ENCODE measurements around the gene DEPDC7. TPM values are rescaled to one million over a fixed set of nuclear protein-coding genes. Genes with fewer than 3 reads are reported as not detected.
A peak's percentile ranks its signal among the peaks of the same experiment; 100 is the strongest.
"Not testable (repeated sequence)": the region's sequence is repeated elsewhere in the genome, so short reads cannot be mapped to it uniquely, and the experiment has no call there.

DEPDC7 gene
- 1 to 10 TPM; 1.2 to 2.4 TPM for total RNA-seq

DNA sequence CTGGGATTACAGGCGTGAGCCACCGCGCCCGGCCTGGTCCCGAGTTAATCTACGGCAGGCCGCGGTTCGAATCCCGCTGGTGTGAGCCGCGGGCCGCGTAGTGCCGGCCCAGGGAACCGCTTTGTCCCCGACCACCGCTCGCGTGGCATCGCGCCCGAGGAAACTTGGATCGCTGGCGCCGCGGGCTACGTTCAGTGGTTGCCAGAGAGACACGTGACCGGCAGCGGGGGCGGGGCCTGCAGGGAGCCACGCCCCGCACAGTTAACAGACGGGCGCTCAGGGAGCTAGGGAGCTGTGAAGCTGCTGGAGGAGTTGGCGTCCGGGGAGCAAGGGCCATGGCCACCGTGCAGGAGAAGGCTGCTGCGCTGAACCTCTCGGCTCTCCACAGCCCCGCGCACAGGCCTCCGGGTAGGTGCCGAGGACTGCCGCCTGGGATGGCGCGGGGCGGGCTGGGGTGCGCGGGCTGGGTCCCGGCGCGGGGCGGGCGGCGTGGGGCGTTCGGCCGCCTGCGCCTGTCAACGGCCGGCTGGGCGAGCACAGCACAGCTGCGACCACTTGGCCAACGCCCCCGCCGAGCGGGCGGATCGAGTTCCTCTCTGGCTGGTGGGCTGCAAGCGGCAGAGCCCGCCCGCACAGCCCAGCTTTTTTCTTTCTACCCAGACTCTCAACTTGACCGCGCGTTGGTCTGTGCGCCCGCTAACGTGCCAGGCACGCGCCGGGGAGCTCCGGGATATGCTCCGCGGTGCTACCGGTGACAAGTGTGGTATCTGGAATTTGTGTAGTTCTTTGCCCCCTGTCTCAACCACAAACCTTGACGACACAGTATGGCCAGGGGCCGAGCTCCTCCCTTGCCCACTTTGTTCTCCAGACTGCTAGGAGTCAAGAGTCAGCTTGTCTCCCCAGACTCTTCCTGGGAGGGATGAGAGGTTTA is at the start of gene DEPDC7:
TSS of gene DEPDC7 (plus strand) at position 258 of the 931 bp plus-strand sequence. CDS start at position 336, 78 bp downstream.
- H3K27ac Mint-ChIP-seq, result no peak within 1 kb of the TSS
- H3K4me3 Mint-ChIP-seq, result peak within 1 kb of the TSS; percentile 87 to 89
- peaks cover 29% of the 10 kb centered on the region for H3K4me1 Mint-ChIP-seq (ENCODE audit: low read depth)
- peaks cover 2 to 3% of the 10 kb centered on the region in 2 donors for H3K36me3 Mint-ChIP-seq (ENCODE audit: insufficient read depth in 2 of 2)
- peaks cover 54% of the 10 kb centered on the region for H3K27me3 Mint-ChIP-seq (ENCODE audit: low read depth)
- DNase-seq (peak; percentile 82 to 87), ATAC-seq (replicated peaks in 1 of 2) (peak; percentile 77 to 79)
- H3K9me3 Mint-ChIP-seq, result no peaks in the 10 kb centered on the region

DNA sequence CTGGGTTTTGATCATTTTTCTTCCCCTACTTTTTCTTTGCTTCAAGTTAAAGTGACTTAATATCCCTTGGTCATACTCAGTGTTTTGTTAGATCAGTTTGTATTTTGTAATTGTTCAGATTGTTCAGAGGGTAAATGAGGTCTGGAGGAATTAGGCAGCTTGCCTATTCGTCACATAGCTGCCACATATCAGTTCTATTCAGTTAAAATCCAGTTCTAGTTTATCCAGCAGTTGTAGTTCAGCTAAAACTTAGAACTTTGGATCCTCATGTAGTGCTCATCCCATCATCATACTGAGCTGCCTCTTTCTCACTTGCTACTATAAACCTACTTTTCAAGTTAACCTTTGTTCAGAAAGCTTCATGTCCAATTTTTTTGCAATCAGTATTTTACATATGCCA is 47.1 kb upstream of the DEPDC7 start:
- Mint-ChIP-seq H3K4me3 (no peak overlapping the region), H3K27ac (no peak overlapping the region), H3K4me1 (ENCODE audit: low read depth) (no peaks in the 10 kb centered on the region), H3K27me3 (ENCODE audit: low read depth) (no peaks in the 10 kb centered on the region), H3K9me3 (no peaks in the 10 kb centered on the region), H3K36me3 (ENCODE audit: insufficient read depth in 2 of 2) (peaks cover 0 to 6% of the 10 kb centered on the region in 2 donors)
- DNase-seq (no peak), ATAC-seq (replicated peaks in 1 of 2) (no peak)

DNA sequence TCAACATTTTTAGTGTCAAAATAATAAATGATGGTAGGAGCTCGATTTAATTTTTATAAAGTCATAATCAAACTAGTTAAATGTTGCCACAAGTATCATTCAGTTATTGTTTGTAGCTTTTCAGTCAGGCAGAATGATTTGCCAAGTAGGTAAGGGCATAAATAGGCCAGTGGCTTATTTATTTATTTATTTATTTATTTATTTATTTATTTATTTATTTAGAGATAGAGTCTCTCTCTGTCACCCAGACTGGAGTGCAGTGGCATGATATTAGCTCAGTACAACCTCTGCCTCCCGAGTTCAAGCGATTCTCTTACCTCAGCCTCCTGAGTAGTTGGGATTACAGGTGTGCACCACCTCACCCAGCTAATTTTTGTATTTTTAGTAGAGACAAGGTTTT is 43.4 kb upstream of the DEPDC7 start:
- not testable (repeated sequence) for H3K36me3 Mint-ChIP-seq (ENCODE audit: insufficient read depth in 2 of 2); DNase-seq; H3K4me1 Mint-ChIP-seq (ENCODE audit: low read depth); H3K9me3 Mint-ChIP-seq; H3K27me3 Mint-ChIP-seq (ENCODE audit: low read depth); ATAC-seq (replicated peaks in 1 of 2); H3K27ac Mint-ChIP-seq; H3K4me3 Mint-ChIP-seq

DNA sequence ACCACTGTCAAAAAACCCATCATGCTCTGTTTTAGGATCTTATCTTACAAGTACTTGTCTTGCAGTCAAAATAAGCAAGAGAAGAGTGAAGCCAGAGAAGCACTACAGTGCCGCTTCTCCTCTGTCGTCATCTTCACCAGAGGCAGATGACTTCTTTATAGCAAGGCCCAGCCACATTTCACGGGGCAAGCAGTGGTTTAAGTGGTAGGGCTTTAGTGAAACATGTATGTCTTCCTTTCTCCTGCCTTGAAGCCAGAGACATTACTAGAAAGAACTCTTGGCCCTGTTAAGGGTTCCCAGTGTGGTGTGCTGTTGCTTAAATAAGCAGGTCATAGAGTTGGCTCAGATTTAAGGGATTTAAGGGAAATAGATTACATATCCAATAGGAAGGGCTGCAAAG is 42.9 kb upstream of the DEPDC7 start:
- no peak for ATAC-seq (replicated peaks in 1 of 2)
- H3K27me3 Mint-ChIP-seq (ENCODE audit: low read depth), result no peaks in the 10 kb centered on the region
- H3K4me3 Mint-ChIP-seq, result no peak overlapping the region
- H3K27ac Mint-ChIP-seq, result no peak overlapping the region
- no peaks in the 10 kb centered on the region for H3K9me3 Mint-ChIP-seq
- peaks cover 2 to 5% of the 10 kb centered on the region in 2 donors for H3K36me3 Mint-ChIP-seq (ENCODE audit: insufficient read depth in 2 of 2)
- no peak for DNase-seq
- no peaks in the 10 kb centered on the region for H3K4me1 Mint-ChIP-seq (ENCODE audit: low read depth)

DNA sequence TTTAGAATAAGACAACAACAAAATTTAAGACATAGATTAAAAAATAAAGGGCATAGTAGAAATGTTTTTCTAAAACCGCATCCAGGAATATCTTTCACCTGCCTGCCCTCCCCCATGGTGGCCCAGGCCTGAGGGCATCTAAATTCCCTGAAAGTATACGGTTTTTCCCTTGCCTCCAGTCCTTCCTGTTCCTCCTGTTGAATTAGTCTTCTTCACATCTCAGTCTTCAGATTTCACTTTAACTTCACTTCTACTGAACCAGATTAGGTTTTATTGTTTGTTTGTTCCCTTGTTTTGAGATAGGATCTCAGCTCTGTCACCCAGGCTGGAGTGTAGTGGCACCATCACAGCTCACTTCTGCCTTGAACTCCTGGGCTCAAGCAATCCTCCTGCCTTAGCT is 33.1 kb upstream of the DEPDC7 start:
- ATAC-seq (replicated peaks in 1 of 2) (no peak), DNase-seq (no peak)
- Mint-ChIP-seq H3K4me1 (ENCODE audit: low read depth) (peaks cover 5% of the 10 kb centered on the region), H3K9me3 (no peaks in the 10 kb centered on the region), H3K36me3 (ENCODE audit: insufficient read depth in 2 of 2) (no peaks in the 10 kb centered on the region), H3K4me3 (no peak overlapping the region), H3K27me3 (ENCODE audit: low read depth) (no peaks in the 10 kb centered on the region), H3K27ac (no peak overlapping the region)

DNA sequence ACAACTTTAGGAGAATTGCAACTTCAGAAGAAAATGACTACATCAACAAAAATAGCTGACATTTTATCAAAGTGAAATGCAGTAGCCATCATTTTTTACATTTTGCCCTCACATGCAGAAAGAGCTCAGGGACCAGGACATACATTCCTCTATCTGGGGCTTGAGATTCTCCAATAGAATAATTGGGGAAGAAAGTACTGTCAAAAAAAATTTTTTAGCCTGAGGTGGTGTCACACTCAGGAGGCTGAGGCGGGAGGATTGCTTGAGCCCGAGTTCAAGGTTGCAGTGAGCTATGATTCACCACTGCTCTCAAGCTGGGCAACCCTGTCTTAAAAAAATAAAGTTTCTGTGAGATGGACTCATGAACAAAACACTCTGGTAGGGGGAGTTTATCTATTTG is 32.2 kb upstream of the DEPDC7 start:
- Mint-ChIP-seq H3K9me3 (no peaks in the 10 kb centered on the region), H3K4me1 (ENCODE audit: low read depth) (peaks cover 5% of the 10 kb centered on the region), H3K4me3 (no peak overlapping the region), H3K27me3 (ENCODE audit: low read depth) (no peaks in the 10 kb centered on the region), H3K36me3 (ENCODE audit: insufficient read depth in 2 of 2) (no peaks in the 10 kb centered on the region), H3K27ac (no peak overlapping the region)
- ATAC-seq (replicated peaks in 1 of 2), result no peak
- no peak for DNase-seq

DNA sequence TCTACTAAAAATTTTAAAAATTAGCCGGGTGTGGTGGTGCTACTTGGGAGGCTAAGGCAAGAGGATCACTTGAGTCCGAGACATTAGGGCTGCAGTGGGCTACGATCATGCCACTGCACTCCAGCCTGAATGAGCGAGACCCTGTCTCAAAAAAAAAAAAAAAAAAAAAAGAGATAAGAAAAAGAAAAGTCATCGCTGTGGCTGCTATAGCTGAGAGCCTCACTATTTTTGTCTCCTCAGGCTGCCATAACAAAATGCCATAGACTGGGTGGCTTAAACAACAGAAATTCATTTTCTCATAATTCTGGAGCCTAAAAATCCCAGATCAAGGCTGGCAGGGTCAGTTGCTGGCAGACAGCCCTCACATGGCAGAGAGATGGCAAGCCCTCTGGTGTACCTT is 30.1 kb upstream of the DEPDC7 start:
- peaks cover 5% of the 10 kb centered on the region for H3K4me1 Mint-ChIP-seq (ENCODE audit: low read depth)
- H3K27ac Mint-ChIP-seq, result no peak overlapping the region

DNA sequence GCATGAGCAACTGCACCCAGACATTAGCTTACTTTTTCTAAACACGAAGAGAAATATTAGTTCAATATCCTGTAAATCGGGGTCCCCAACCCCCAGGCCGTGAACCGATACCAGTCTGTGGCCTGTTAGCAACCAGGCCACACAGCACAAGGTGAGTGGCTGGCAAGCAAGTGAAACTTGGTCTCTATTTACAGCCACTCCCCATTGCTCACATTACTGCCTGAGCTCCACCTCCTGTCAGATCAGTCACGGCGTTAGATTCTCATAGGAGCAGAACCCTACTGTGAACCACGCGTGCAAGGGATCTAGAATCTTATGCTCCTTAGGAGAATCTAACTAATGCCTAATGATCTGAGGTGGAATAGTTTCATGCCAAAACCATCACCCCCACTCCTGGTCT is 27.8 kb upstream of the DEPDC7 start:
- Mint-ChIP-seq H3K4me3 (no peak overlapping the region), H3K27ac (no peak overlapping the region), H3K9me3 (peaks cover 5 to 9% of the 10 kb centered on the region in 2 donors), H3K36me3 (ENCODE audit: insufficient read depth in 2 of 2) (peaks cover 4 to 6% of the 10 kb centered on the region in 2 donors), H3K27me3 (ENCODE audit: low read depth) (no peaks in the 10 kb centered on the region), H3K4me1 (ENCODE audit: low read depth) (peaks cover 5% of the 10 kb centered on the region)
- ATAC-seq (replicated peaks in 1 of 2) (no peak), DNase-seq (no peak)

More for the DNA sequence above, 30.1 kb upstream of the DEPDC7 start:
- Mint-ChIP-seq H3K4me3 (no peak overlapping the region), H3K9me3 (no peaks in the 10 kb centered on the region), H3K27me3 (ENCODE audit: low read depth) (no peaks in the 10 kb centered on the region), H3K36me3 (ENCODE audit: insufficient read depth in 2 of 2) (no peaks in the 10 kb centered on the region)
- no peak for DNase-seq
- ATAC-seq (replicated peaks in 1 of 2), result no peak

DNA sequence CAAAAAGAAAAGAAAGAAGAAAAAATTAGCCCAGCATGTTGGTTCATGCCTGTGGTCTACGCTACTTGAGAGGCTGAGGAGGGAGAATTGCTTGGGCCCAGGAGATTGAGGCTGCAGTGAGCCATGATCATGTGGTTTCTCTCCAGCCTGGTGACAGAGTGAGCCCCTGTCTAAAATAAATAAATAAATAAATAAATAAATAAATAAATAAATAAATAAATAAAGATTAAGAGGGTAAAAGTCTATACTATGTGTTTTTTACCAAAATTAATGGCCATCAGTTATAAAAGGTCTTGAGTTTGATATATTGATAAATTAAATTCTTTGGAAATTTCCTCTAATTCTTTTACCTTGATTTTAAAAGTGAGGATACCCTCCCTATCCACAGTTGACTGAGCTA is 25.2 kb upstream of the DEPDC7 start:
- Mint-ChIP-seq H3K9me3 (peaks cover 7 to 11% of the 10 kb centered on the region in 2 donors), H3K4me3 (no peak overlapping the region), H3K4me1 (ENCODE audit: low read depth) (no peaks in the 10 kb centered on the region), H3K27me3 (ENCODE audit: low read depth) (no peaks in the 10 kb centered on the region), H3K36me3 (ENCODE audit: insufficient read depth in 2 of 2) (peaks cover 4 to 6% of the 10 kb centered on the region in 2 donors), H3K27ac (no peak overlapping the region)
- DNase-seq (no peak), ATAC-seq (replicated peaks in 1 of 2) (no peak)

DNA sequence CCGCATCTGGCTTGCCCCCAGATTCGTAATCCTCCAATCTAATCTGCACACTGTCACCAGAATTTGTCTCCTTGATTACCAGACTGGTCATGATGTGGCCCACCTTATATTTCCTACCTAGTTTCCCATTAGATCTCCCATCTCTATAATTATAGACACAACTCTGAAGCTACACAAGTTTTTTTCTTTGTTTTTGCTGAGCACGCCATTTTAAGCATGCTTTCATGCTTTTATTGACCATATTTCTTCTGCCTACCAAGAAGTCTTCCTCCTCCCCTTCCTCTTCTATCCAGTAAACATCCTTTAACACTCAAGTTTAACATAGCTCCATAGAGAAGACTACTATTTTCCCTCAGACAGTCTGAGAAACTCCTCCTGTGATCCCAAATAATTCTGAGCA is 24.3 kb upstream of the DEPDC7 start:
- DNase-seq (no peak), ATAC-seq (replicated peaks in 1 of 2) (no peak)
- Mint-ChIP-seq H3K9me3 (peaks cover 7 to 11% of the 10 kb centered on the region in 2 donors), H3K27me3 (ENCODE audit: low read depth) (peaks cover 6% of the 10 kb centered on the region), H3K27ac (no peak overlapping the region), H3K4me3 (no peak overlapping the region), H3K4me1 (ENCODE audit: low read depth) (no peaks in the 10 kb centered on the region), H3K36me3 (ENCODE audit: insufficient read depth in 2 of 2) (peaks cover 4 to 6% of the 10 kb centered on the region in 2 donors)

DNA sequence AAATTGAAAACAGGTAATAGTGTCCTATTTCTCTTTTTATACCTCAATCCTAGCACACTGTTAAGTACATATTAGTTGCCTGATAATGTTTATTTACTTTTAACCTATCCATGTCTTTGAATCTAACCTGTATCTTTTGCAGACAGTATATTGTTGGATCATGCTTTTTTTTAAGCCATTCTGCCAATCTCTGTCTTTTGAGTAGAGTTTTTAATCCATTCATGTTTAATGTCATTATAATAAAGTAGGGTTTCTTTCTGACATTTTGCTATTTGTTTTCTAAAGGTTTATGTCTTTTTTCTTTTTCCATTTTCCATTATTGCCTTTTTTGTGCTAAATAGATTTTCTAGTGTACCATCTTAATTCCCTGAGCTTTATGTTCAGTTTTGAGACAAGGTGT is 23.8 kb upstream of the DEPDC7 start:
- Mint-ChIP-seq H3K27ac (no peak overlapping the region), H3K4me3 (no peak overlapping the region), H3K9me3 (peaks cover 7 to 11% of the 10 kb centered on the region in 2 donors), H3K4me1 (ENCODE audit: low read depth) (no peaks in the 10 kb centered on the region), H3K27me3 (ENCODE audit: low read depth) (peaks cover 11% of the 10 kb centered on the region), H3K36me3 (ENCODE audit: insufficient read depth in 2 of 2) (peaks cover 4 to 6% of the 10 kb centered on the region in 2 donors)
- no peak for ATAC-seq (replicated peaks in 1 of 2)
- no peak for DNase-seq

DNA sequence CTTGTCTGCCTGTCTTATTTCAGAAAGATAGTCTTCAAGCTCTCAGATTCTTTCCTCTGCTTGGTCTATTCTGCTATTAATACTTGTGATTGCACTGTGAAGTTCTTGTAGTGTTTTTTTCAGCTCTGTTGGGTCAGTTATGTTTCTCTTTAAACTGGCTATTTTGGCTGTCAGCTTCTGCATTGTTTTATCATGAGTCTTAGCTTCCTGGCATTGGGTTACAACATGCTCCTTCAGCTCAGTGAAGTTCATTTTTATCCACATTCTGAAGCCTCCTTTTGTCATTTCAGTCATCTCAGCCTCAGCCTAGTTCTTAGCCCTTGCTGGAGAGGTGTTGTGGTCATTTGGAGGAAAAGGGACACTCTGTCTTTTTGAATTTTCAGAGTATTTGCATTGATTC is 15.5 kb upstream of the DEPDC7 start:
- peaks cover 3 to 20% of the 10 kb centered on the region in 2 donors for H3K36me3 Mint-ChIP-seq (ENCODE audit: insufficient read depth in 2 of 2)
- no peak overlapping the region for H3K27ac Mint-ChIP-seq

DNA sequence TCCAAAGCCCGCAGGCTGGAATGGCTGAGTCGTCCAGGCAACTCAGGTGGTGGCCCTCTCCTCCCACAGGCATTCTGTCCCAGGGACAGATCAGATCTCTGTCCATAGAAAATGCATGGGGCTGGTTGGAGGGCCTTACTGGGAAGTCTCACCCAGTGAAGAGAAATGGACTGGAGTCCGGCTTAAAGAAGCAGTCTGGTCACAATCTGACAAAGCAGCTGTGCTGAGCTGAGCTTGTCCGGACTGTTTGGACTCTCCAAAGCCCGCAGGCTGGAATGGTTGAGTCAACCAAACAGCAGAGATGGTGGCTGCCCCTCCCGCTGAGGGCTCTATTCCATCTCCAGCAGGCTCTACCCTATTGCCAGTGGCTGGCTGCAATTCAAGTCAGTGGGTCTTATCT is 14.4 kb upstream of the DEPDC7 start:
- H3K27ac Mint-ChIP-seq, result no peak overlapping the region

More for the DNA sequence above, 15.5 kb upstream of the DEPDC7 start:
- DNase-seq, result no peak
- peaks cover 34% of the 10 kb centered on the region for H3K27me3 Mint-ChIP-seq (ENCODE audit: low read depth)
- H3K4me3 Mint-ChIP-seq, result no peak overlapping the region
- no peak for ATAC-seq (replicated peaks in 1 of 2)
- peaks cover 6 to 10% of the 10 kb centered on the region in 2 donors for H3K9me3 Mint-ChIP-seq
- peaks cover 5% of the 10 kb centered on the region for H3K4me1 Mint-ChIP-seq (ENCODE audit: low read depth)

More for the DNA sequence above, 14.4 kb upstream of the DEPDC7 start:
- Mint-ChIP-seq H3K4me3 (no peak overlapping the region), H3K9me3 (peaks cover 6 to 10% of the 10 kb centered on the region in 2 donors), H3K4me1 (ENCODE audit: low read depth) (peaks cover 14% of the 10 kb centered on the region), H3K27me3 (ENCODE audit: low read depth) (peaks cover 34% of the 10 kb centered on the region), H3K36me3 (ENCODE audit: insufficient read depth in 2 of 2) (peaks cover 3 to 20% of the 10 kb centered on the region in 2 donors)
- DNase-seq (no peak), ATAC-seq (replicated peaks in 1 of 2) (no peak)
